PFSK-1 (cell line): Measurements from ENCODE around the gene ELL2.

ENCODE experiments used
- FOXP2 ChIP-seq: optimal IDR thresholded peaks from 2 replicates; pipeline ENCODE3; 2011; ENCODE audit warnings: borderline replicate concordance, control low read depth, inconsistent platforms; ENCODE audit not compliant: insufficient read depth; ENCODE audit errors: extremely low read length, extremely low read depth
- POLR2AphosphoS5 ChIP-seq: IDR thresholded peaks from 2 replicates; pipeline ENCODE4 v1.6.1; 2012; ENCODE audit warnings: low read depth, mild to moderate bottlenecking, control low read depth, low read length, moderate library complexity
- SIN3A ChIP-seq: IDR thresholded peaks from 2 replicates; pipeline ENCODE4 v1.6.1; 2012; ENCODE audit warnings: mild to moderate bottlenecking, low read length, moderate library complexity, borderline replicate concordance; ENCODE audit not compliant: insufficient read depth
- TAF1 ChIP-seq: IDR thresholded peaks from 2 replicates; pipeline ENCODE4 v1.6.1; 2012; ENCODE audit warnings: low read length, control low read depth, borderline replicate concordance; ENCODE audit not compliant: insufficient read depth
- TF ChIP-seq, protein P1 (sequence below), 2 experiments: IDR thresholded peaks; 2 replicates each; pipeline versions ENCODE4 v1.6.1 to v1.8.0; 2011 to 2012; ENCODE audit warnings: low read depth in 2 of 2, low read length in 2 of 2, control low read depth in 1 of 2, inconsistent platforms in 1 of 2, mild to moderate bottlenecking in 1 of 2, moderate library complexity in 1 of 2; ENCODE audit not compliant: insufficient read depth in 1 of 2

Gene ELL2

DNA sequence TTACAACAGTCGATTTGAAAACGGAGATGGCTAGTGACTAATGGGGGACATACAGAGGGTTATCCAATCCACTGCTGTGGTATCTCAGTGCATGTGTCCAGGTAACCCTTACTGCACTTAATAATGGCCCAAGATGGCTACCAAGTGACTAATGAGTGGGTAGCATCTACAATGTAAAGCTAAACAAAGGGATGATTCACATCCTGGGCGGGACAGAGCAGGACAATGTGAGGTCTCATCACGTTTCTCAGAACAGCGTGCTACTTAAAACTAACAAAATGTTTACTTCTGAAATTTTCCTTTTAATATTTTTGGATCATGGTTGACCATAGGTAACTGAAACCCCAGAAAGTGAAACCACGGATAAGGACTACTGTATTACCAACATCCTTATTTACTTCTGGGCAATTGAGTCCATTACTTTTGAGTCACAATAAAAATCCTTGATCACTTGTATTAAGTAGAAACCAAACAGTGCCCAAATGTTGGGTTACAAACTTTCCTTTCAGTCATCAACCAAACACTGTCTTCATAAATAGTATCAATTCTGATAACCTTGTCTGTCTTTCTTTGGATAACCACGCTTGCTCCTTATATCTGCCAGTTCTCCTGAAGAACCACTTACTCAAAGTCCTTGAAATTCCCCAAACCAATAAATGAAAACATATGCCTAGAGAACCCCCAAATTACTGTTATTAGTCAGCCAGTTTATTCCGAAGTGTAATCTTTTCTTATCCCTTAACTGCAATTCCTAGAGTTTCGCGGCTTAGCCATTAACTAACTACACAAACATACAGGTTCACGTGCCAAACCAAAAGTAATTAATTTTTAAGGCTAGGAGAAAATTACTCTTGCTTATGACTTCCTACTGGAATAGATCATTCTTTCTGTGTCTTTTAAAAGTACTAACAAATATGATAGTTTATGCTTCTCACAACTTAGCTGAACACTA, 59.7 kb downstream of the ELL2 start:
- TF ChIP-seq FOXP2, result no peak
- TF ChIP-seq TAF1, result no peak
- TF ChIP-seq, protein P1, sequence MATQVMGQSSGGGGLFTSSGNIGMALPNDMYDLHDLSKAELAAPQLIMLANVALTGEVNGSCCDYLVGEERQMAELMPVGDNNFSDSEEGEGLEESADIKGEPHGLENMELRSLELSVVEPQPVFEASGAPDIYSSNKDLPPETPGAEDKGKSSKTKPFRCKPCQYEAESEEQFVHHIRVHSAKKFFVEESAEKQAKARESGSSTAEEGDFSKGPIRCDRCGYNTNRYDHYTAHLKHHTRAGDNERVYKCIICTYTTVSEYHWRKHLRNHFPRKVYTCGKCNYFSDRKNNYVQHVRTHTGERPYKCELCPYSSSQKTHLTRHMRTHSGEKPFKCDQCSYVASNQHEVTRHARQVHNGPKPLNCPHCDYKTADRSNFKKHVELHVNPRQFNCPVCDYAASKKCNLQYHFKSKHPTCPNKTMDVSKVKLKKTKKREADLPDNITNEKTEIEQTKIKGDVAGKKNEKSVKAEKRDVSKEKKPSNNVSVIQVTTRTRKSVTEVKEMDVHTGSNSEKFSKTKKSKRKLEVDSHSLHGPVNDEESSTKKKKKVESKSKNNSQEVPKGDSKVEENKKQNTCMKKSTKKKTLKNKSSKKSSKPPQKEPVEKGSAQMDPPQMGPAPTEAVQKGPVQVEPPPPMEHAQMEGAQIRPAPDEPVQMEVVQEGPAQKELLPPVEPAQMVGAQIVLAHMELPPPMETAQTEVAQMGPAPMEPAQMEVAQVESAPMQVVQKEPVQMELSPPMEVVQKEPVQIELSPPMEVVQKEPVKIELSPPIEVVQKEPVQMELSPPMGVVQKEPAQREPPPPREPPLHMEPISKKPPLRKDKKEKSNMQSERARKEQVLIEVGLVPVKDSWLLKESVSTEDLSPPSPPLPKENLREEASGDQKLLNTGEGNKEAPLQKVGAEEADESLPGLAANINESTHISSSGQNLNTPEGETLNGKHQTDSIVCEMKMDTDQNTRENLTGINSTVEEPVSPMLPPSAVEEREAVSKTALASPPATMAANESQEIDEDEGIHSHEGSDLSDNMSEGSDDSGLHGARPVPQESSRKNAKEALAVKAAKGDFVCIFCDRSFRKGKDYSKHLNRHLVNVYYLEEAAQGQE (IDR thresholded peaks at IDR 0.05; ENCODE audit: insufficient read depth in 1 of 2, low read depth in 2 of 2, low read length in 2 of 2), result no peak
- TF ChIP-seq POLR2AphosphoS5, result no peak
- no peak for TF ChIP-seq SIN3A

DNA sequence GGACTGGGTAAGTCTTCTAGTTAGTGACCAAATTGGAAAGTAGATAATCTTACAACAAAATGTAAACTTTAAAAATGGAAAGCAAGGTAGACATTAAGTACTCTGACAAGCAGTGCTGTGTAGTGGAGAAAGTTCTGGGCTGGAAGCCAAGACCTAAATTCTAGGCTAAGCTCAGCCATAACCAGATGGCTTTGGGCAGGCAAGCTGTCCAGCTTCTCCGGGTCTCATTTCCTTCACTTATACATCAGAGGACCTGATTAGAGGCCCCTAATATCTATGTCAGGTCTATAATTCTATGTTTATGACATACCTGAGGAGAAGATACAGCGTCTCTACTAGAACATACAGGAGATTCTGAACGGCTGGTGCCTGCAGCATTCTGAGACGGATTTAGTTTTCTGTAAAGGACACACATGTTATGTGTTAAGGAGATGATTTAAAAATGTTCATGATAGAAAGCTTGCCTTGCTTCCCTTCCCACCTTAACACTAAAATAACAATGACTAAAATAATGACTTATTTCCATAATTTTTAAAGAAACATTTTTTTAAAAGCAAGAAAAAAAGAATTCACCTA, 61.2 kb downstream of the ELL2 start:
- no peak for TF ChIP-seq TAF1
- TF ChIP-seq, protein P1 (IDR thresholded peaks at IDR 0.05; ENCODE audit: insufficient read depth in 1 of 2, low read depth in 2 of 2, low read length in 2 of 2), result peak in 1 of 2 experiments; percentile 64; a peak in 1 of 4 replicates

DNA sequence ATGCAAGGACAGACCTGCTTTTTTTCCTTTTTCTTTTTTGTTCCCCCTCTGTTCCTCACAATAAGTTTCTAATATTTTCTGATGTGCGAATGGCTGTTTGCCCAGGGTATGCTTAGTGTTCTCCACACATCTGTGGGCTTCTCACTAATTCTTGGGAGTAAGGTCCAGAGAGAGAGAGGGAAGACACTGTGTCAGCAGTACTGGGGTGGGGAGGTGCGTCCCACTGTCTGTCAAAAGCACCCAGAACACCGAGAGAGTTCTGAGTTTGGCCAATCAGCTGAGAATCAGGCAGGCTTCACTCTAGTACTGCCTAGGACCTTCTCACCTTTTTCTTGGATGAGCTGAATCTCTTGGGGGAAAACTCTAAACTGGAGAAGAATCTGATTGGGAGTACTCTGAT, 61.8 kb downstream of the ELL2 start:
- TF ChIP-seq, protein P1 (IDR thresholded peaks at IDR 0.05; ENCODE audit: insufficient read depth in 1 of 2, low read depth in 2 of 2, low read length in 2 of 2), result no peak
- TF ChIP-seq TAF1 (no peak), POLR2AphosphoS5 (no peak), SIN3A (no peak), FOXP2 (no peak)

DNA sequence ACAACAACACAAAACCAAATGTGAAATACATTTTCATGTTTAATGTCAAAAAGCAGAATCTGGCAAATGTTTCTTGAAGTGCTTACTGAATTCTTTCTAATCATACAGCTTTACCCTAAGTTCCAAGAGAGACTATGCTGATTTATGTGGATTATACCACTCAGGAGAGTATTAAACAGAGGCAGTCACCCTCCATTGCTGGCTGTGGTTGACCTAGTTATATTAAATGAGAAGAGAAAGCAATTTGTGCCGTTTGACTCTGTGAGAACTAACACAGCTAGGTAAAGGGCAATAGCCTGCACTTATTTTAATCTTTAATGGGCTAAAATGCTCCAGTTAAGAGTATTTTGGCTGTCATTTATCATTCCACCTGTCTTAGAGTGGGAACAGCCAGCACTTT, 62.6 kb downstream of the ELL2 start:
- TF ChIP-seq TAF1, result no peak
- TF ChIP-seq SIN3A, result no peak
- TF ChIP-seq, protein P1 (IDR thresholded peaks at IDR 0.05; ENCODE audit: insufficient read depth in 1 of 2, low read depth in 2 of 2, low read length in 2 of 2), result no peak
- no peak for TF ChIP-seq POLR2AphosphoS5
- TF ChIP-seq FOXP2, result no peak
